ENCODE data around the gene DSCAML1. TPM values are rescaled to one million over a fixed set of nuclear protein-coding genes. Genes with fewer than 3 reads are reported as not detected.

Gene DSCAML1
- total RNA-seq, 4 donors from 2014 or later = 0.54 to 1.8 (median 0.99) TPM

DNA sequence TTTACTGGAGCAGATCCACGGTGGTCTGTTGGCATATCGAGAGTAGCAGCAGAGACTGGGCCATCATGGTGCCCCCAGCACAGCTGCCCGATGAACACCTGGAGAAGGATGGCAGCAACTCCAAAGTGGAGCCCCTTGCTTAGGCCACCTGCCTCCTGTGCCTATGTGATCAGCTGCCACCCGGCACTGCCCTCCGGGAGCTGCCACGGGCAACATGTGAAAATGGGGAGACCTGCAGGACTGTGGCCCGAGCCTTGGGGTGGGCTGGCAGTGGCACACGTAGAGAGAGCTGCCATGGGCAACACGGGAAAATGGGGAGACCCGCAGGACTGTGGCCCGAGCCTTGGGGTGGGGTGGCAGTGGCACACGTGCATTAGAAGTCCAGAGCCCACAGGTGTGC lies 24.4 kb upstream of the DSCAML1 start:
- no peak overlapping the region for H3K4me3 ChIP-seq (replicated peaks in 1 of 3)
- H3K27me3 ChIP-seq = no peaks in the 10 kb centered on the region
- intact Hi-C loops (cut with DNase I) = no loop called here
- WGBS, 2 donors = 88 to 94% methylated on average over 3 to 12 of the region's 12 CpGs
- no peak for TF ChIP-seq POLR2A (IDR thresholded peaks at IDR 0.05)
- TF ChIP-seq, protein P1, sequence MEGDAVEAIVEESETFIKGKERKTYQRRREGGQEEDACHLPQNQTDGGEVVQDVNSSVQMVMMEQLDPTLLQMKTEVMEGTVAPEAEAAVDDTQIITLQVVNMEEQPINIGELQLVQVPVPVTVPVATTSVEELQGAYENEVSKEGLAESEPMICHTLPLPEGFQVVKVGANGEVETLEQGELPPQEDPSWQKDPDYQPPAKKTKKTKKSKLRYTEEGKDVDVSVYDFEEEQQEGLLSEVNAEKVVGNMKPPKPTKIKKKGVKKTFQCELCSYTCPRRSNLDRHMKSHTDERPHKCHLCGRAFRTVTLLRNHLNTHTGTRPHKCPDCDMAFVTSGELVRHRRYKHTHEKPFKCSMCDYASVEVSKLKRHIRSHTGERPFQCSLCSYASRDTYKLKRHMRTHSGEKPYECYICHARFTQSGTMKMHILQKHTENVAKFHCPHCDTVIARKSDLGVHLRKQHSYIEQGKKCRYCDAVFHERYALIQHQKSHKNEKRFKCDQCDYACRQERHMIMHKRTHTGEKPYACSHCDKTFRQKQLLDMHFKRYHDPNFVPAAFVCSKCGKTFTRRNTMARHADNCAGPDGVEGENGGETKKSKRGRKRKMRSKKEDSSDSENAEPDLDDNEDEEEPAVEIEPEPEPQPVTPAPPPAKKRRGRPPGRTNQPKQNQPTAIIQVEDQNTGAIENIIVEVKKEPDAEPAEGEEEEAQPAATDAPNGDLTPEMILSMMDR (IDR thresholded peaks at IDR 0.05) = no peak
- H3K4me1 ChIP-seq = peaks cover 16 to 57% of the 10 kb centered on the region in 2 donors
- no peak overlapping the region for H3K27ac ChIP-seq
- no peaks in the 10 kb centered on the region for H3K36me3 ChIP-seq
- no peak for DNase-seq
- H3K9me3 ChIP-seq = no peaks in the 10 kb centered on the region

DNA sequence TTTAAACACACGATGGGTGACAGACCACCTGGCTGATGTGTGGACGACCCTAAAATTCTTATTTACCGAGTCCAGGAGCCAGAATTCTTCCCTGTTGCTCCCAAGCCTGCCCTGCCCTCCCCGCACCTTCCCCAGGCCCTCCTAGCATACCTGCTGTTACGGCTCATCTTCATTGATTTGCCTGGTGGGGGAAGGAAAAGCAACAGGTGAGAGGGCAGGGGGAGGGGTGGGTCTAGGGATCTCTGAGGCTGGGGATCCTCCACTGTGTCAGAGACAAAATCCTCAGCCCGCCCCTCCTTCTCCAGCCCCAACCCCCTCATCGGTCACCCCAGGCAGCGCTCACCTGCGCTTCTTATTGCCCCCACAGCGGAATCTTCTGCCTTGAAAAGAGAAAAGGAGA lies 23.5 kb upstream of the DSCAML1 start:
- no peak overlapping the region for H3K4me3 ChIP-seq (replicated peaks in 1 of 3)
- intact Hi-C loops (cut with DNase I) = no loop called here
- 91 to 95% methylated on average over 10 of the region's 10 CpGs for WGBS, 2 donors

DNA sequence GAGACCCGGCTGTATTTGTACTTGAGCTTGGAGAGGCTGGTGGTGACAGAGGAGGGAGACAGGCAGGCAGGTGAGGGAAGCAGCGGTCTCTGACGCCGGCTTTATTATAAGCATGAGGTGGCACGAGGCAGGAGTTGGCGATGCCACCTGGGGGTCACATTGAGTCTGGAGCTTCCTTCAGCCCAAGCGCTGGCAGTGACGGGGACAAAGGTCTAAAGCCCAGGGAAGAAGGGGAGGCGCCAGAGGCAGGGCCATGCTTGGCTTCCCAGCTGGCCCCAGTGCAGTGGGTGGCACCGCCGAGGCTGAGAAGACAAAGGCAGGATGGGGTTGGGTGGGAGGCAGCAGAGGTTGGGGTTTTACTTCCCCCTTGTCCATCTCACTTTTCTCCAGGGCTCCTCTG lies 23.1 kb upstream of the DSCAML1 start:
- intact Hi-C loops (cut with DNase I) = no loop called here
- 78 to 84% methylated on average over 11 of the region's 11 CpGs for WGBS, 2 donors
- DNase-seq = peak; percentile 64 to 67
- Histone ChIP-seq H3K4me1 (peaks cover 25 to 70% of the 10 kb centered on the region in 2 donors), H3K27ac (peak overlapping the region in 1 of 3 donors; percentile 89), H3K36me3 (no peaks in the 10 kb centered on the region), H3K4me3 (replicated peaks in 1 of 3) (no peak overlapping the region), H3K27me3 (no peaks in the 10 kb centered on the region), H3K9me3 (no peaks in the 10 kb centered on the region)
- no peak for TF ChIP-seq POLR2A (IDR thresholded peaks at IDR 0.05)
- TF ChIP-seq, protein P1 (IDR thresholded peaks at IDR 0.05) = no peak

More for the DNA sequence above, 23.5 kb upstream of the DSCAML1 start:
- Histone ChIP-seq H3K4me1 (peaks cover 21 to 67% of the 10 kb centered on the region in 2 donors), H3K27me3 (no peaks in the 10 kb centered on the region), H3K27ac (peak overlapping the region in 1 of 3 donors; percentile 89), H3K36me3 (no peaks in the 10 kb centered on the region), H3K9me3 (no peaks in the 10 kb centered on the region)
- TF ChIP-seq, protein P1 (IDR thresholded peaks at IDR 0.05) = no peak
- TF ChIP-seq POLR2A (IDR thresholded peaks at IDR 0.05) = no peak
- no peak for DNase-seq

DNA sequence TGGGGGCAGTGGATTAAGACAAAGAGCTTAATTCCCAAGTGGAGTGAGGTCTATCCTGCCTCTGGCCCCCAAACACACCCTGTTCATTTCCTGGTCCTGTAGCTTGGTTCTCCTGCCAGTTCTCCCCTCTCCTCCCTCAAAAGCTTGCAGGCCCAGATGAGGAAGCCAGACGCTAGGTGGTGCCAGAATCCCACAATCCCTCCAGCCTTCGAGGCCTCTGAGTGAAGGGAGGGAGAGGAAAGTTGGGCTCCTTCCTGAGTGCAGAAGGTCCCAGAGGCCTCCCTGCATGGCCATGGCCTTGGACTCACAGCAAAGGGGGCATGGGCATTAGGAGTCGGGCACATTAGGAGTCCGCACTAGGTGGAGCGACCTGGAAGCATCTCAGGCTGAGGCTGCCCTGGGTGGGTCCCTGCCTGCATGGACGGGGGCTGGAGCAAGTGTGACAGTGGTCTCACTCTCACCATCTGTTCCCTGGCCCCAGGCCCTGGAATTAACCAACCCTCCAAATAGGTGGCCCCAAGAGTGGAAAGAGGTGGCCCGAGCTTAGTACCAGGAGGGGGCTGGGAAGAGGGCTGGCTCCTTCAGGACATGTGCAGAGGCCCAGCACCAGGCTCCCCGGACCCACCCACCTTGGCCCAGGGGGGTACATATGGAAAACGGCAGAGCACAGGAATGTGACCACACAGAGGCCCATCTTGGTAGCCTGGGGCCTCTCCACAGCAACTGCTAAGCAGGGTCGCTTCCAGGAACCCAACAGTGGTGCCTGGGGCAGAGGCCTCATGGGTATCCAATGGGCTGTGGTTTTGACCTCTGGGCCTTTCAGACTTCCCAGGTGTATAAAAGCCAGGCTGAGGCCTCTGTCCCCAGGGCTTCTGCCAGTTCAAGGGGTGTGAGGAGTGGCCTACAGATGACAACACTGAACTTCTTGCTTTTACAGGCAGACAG lies 22.4 kb upstream of the DSCAML1 start:
- DNase-seq = peak; percentile 73 to 74
- Histone ChIP-seq H3K36me3 (no peaks in the 10 kb centered on the region), H3K27me3 (no peaks in the 10 kb centered on the region), H3K4me1 (peaks cover 30 to 71% of the 10 kb centered on the region in 2 donors), H3K9me3 (no peaks in the 10 kb centered on the region), H3K4me3 (replicated peaks in 1 of 3) (no peak overlapping the region), H3K27ac (peak overlapping the region in 2 of 3 donors; percentile 53 to 89)
- intact Hi-C loops (cut with DNase I) = loop anchor here (5.0 kb wide), 1 partner anchor 392 kb away; no protein-coding TSS in a partner anchor
- TF ChIP-seq, protein P1 (IDR thresholded peaks at IDR 0.05) = peak in 4 of 6 experiments; percentile 54 to 61 (median 61)
- no peak for TF ChIP-seq POLR2A (IDR thresholded peaks at IDR 0.05)
- WGBS, 2 donors = 70 to 72% methylated on average over 7 to 10 of the region's 10 CpGs
